Neural progenitor cell (in vitro differentiated cells): Measurements from ENCODE around the gene INSYN2A. TPM values are rescaled to one million over a fixed set of nuclear protein-coding genes. Genes with fewer than 3 reads are reported as not detected.

Experiments used
- DNase-seq: peaks from one replicate; pipeline ENCODE4 v3.0.0-alpha.2; 2016; ENCODE audit warnings: low spot score
- H2AFZ ChIP-seq: fragments of 200-600 bp; sonication (generic); replicated peaks from 2 replicates; pipeline ENCODE4 v1.6.1; 2016; ENCODE audit warnings: antibody characterized with exemption
- H3F3A ChIP-seq: fragments of 200-600 bp; sonication (generic); 2 replicates; pipeline ENCODE4 v1.6.1; 2016; ENCODE audit warnings: antibody characterized with exemption, low read depth
- H3K27ac ChIP-seq: fragments of 200-600 bp; sonication (generic); 2 replicates; pipeline ENCODE4 v1.5.1; 2016; ENCODE audit warnings: mild to moderate bottlenecking
- H3K27me3 ChIP-seq: fragments of 200-600 bp; sonication (generic); 2 replicates; pipeline ENCODE4 v1.6.1; 2016; ENCODE audit warnings: mild to moderate bottlenecking, moderate library complexity
- H3K36me3 ChIP-seq: fragments of 200-600 bp; sonication (generic); 2 replicates; pipeline ENCODE4 v1.5.1; 2016
- H3K4me1 ChIP-seq: fragments of 200-600 bp; sonication (generic); 2 replicates; pipeline ENCODE4 v1.6.1; 2016; ENCODE audit warnings: mixed run types
- H3K4me2 ChIP-seq: fragments of 200-600 bp; sonication (generic); 2 replicates; pipeline ENCODE4 v1.6.1; 2016
- H3K4me3 ChIP-seq: fragments of 200-600 bp; sonication (generic); 2 replicates; pipeline ENCODE4 v1.5.1; 2016
- H3K79me2 ChIP-seq: fragments of 200-600 bp; sonication (generic); 2 replicates; pipeline ENCODE4 v1.6.1; 2016; ENCODE audit warnings: low read depth
- H3K9ac ChIP-seq: fragments of 200-600 bp; sonication (generic); 2 replicates; pipeline ENCODE4 v1.6.1; 2016
- H3K9me3 ChIP-seq: fragments of 200-600 bp; sonication (generic); 2 replicates; pipeline ENCODE4 v1.5.1; 2016; ENCODE audit warnings: low read depth
- H4K20me1 ChIP-seq: fragments of 200-600 bp; sonication (generic); 2 replicates; pipeline ENCODE4 v1.6.1; 2016; ENCODE audit warnings: low read depth
- H3K27ac Mint-ChIP-seq: 3 replicates; pipeline ENCODE4 v1.8.0; 2021; ENCODE audit warnings: mixed read lengths
- H3K27me3 Mint-ChIP-seq: 2 replicates; pipeline ENCODE4 v1.8.0; 2022; ENCODE audit warnings: low read depth, mild to moderate bottlenecking, inconsistent platforms, moderate library complexity, mixed read lengths; ENCODE audit not compliant: insufficient read depth
- H3K36me3 Mint-ChIP-seq: 3 replicates; pipeline ENCODE4 v1.8.0; 2021; ENCODE audit warnings: mixed read lengths
- H3K4me1 Mint-ChIP-seq: 3 replicates; pipeline ENCODE4 v1.8.0; 2021; ENCODE audit warnings: mixed read lengths
- H3K4me3 Mint-ChIP-seq: 3 replicates; pipeline ENCODE4 v1.8.0; 2021; ENCODE audit warnings: mild to moderate bottlenecking, moderate library complexity, mixed read lengths
- H3K9me3 Mint-ChIP-seq: 3 replicates; pipeline ENCODE4 v1.8.0; 2020; ENCODE audit warnings: mixed read lengths
- CTCF ChIP-seq: fragments of 200-600 bp; sonication (generic); IDR thresholded peaks from 2 replicates; pipeline ENCODE4 v1.5.1; 2017; ENCODE audit warnings: antibody characterized with exemption, mild to moderate bottlenecking
- EZH2 ChIP-seq: fragments of 200-600 bp; sonication (generic); IDR thresholded peaks from 2 replicates; pipeline ENCODE4 v1.6.1; 2017; ENCODE audit warnings: antibody characterized with exemption, mild to moderate bottlenecking, moderate library complexity
- EZH2phosphoT487 ChIP-seq: fragments of 200-600 bp; sonication (generic); IDR thresholded peaks from 2 replicates; pipeline ENCODE4 v1.6.1; 2017; ENCODE audit warnings: antibody characterized with exemption
- total RNA-seq: library from RNA; depleted of rRNA; stranded (reverse); fragments of >200 nt; gene quantifications from 2 replicates; pipeline ENCODE4 v1.2.3, GENCODE V29; 2015; ENCODE audit warnings: low replicate concordance

INSYN2A gene
- total RNA-seq, 1 donor from 2014 or later: not detected

GRCh38 chr10:127216274-127216673 lies 19.9 kb upstream of the INSYN2A start:
- no peak overlapping the region for H3K4me3 Mint-ChIP-seq
- no peaks in the 10 kb centered on the region for H4K20me1 ChIP-seq
- no peak overlapping the region for H2AFZ ChIP-seq
- no peaks in the 10 kb centered on the region for H3K27me3 ChIP-seq
- no peak overlapping the region for H3K9ac ChIP-seq
- H3K9me3 Mint-ChIP-seq: peaks cover 3% of the 10 kb centered on the region
- H3K27ac Mint-ChIP-seq: no peak overlapping the region
- H3K4me1 ChIP-seq: peaks cover 10% of the 10 kb centered on the region
- no peaks in the 10 kb centered on the region for H3K79me2 ChIP-seq
- no peaks in the 10 kb centered on the region for H3K9me3 ChIP-seq
- H3K27me3 Mint-ChIP-seq: no peaks in the 10 kb centered on the region
- H3K36me3 ChIP-seq: no peaks in the 10 kb centered on the region
- no peaks in the 10 kb centered on the region for H3K36me3 Mint-ChIP-seq
- DNase-seq: no peak
- H3K4me1 Mint-ChIP-seq: peaks cover 14% of the 10 kb centered on the region
- no peak overlapping the region for H3K4me3 ChIP-seq
- TF ChIP-seq CTCF (no peak), EZH2phosphoT487 (no peak), EZH2 (no peak)
- H3K4me2 ChIP-seq: peak overlapping the region; percentile 12
- no peak overlapping the region for H3K27ac ChIP-seq
- peaks cover 3% of the 10 kb centered on the region for H3F3A ChIP-seq

GRCh38 chr10:127215866-127216265 lies 19.5 kb upstream of the INSYN2A start:
- peak overlapping the region; percentile 11 for H3K27ac Mint-ChIP-seq
- no peaks in the 10 kb centered on the region for H3K27me3 Mint-ChIP-seq
- peak; percentile 49 for DNase-seq
- H3K4me3 ChIP-seq: no peak overlapping the region
- H3K4me2 ChIP-seq: peak overlapping the region; percentile 12
- H3K36me3 Mint-ChIP-seq: no peaks in the 10 kb centered on the region
- no peaks in the 10 kb centered on the region for H3K36me3 ChIP-seq
- H3K4me1 Mint-ChIP-seq: peaks cover 14% of the 10 kb centered on the region
- no peaks in the 10 kb centered on the region for H3K27me3 ChIP-seq
- no peak overlapping the region for H3K27ac ChIP-seq
- peaks cover 3% of the 10 kb centered on the region for H3K9me3 Mint-ChIP-seq
- peaks cover 3% of the 10 kb centered on the region for H3F3A ChIP-seq
- H3K9me3 ChIP-seq: no peaks in the 10 kb centered on the region
- no peak overlapping the region for H2AFZ ChIP-seq
- H3K79me2 ChIP-seq: no peaks in the 10 kb centered on the region
- TF ChIP-seq EZH2phosphoT487 (no peak), EZH2 (no peak), CTCF (no peak)
- peaks cover 10% of the 10 kb centered on the region for H3K4me1 ChIP-seq
- no peaks in the 10 kb centered on the region for H4K20me1 ChIP-seq
- H3K9ac ChIP-seq: no peak overlapping the region
- no peak overlapping the region for H3K4me3 Mint-ChIP-seq

GRCh38 chr10:127210936-127211466 lies 14.6 kb upstream of the INSYN2A start:
- no peaks in the 10 kb centered on the region for H3K27me3 Mint-ChIP-seq
- no peaks in the 10 kb centered on the region for H3K9me3 Mint-ChIP-seq
- H3K9ac ChIP-seq: no peak overlapping the region
- DNase-seq: no peak
- H3K4me3 ChIP-seq: no peak overlapping the region
- H3K4me3 Mint-ChIP-seq: no peak overlapping the region
- peaks cover 7% of the 10 kb centered on the region for H3K4me1 ChIP-seq
- H3K27ac ChIP-seq: no peak overlapping the region
- TF ChIP-seq EZH2: no peak
- TF ChIP-seq EZH2phosphoT487: no peak
- no peak for TF ChIP-seq CTCF
- peaks cover 5% of the 10 kb centered on the region for H3K4me1 Mint-ChIP-seq
- H2AFZ ChIP-seq: no peak overlapping the region
- no peaks in the 10 kb centered on the region for H3K9me3 ChIP-seq
- H3F3A ChIP-seq: peaks cover 3% of the 10 kb centered on the region
- no peaks in the 10 kb centered on the region for H4K20me1 ChIP-seq
- H3K4me2 ChIP-seq: no peak overlapping the region
- H3K36me3 ChIP-seq: no peaks in the 10 kb centered on the region
- H3K27ac Mint-ChIP-seq: no peak overlapping the region
- no peaks in the 10 kb centered on the region for H3K79me2 ChIP-seq
- H3K36me3 Mint-ChIP-seq: no peaks in the 10 kb centered on the region
- no peaks in the 10 kb centered on the region for H3K27me3 ChIP-seq
